NCI-H2029 treated with DMSO at 0.1 percent for 48 hours (cell line): Measurements from ENCODE around the gene MT4.
A peak's percentile ranks its signal among the peaks of the same experiment; 100 is the strongest.

Source experiments
- DNase-seq: peaks from one replicate; lab custom pipeline; 2025; lab: John Stamatoyannopoulos, UW

The MT4 gene

GRCh38 chr16:56564793-56565477 lies at the start of gene MT4:
Gene MT4 (plus strand): TSS chr16:56565073. CDS start chr16:56565129, 56 bp downstream.
- DNase-seq: no peak

DNA sequence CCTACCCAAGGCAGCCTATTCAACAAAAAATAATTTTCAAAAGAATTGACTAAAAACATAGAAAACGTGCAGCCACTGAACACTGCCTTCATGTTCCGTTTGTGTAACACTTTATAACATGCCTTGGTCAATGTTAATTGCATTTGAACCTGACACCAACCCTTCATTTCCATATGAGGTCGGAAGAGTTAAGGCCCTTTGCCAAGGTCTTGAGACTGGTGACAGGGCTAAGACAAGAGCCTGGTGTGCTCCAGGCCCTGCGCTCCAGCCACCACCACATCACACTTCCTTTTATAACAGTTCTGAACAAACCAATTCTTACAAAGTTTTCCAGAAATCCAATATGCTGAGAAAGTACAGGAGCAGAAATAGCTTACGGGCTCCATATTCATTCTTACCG lies 49.2 kb upstream of the MT4 start:
- no peak for DNase-seq

GRCh38 chr16:56517206-56517605 lies 47.7 kb upstream of the MT4 start:
- no peak for DNase-seq

DNA sequence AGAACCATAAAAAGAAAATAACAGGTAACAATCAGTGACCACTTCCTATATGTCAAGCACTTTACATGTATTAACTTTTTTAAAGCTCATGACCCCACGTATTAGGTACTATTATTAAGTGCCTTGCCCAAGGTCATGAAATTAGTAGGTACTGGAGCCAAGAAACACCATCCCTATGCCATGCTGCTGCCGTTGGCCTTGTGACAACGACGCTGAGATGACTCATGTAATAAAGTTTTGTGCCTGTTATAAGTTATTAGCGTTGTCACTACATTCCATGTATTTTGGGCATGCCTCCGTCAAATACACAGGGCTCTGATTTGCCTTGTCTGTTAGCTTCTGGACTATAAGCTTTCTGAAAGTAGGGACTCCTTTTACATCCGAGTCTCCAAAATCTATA lies 46.4 kb upstream of the MT4 start:
- DNase-seq: no peak

DNA sequence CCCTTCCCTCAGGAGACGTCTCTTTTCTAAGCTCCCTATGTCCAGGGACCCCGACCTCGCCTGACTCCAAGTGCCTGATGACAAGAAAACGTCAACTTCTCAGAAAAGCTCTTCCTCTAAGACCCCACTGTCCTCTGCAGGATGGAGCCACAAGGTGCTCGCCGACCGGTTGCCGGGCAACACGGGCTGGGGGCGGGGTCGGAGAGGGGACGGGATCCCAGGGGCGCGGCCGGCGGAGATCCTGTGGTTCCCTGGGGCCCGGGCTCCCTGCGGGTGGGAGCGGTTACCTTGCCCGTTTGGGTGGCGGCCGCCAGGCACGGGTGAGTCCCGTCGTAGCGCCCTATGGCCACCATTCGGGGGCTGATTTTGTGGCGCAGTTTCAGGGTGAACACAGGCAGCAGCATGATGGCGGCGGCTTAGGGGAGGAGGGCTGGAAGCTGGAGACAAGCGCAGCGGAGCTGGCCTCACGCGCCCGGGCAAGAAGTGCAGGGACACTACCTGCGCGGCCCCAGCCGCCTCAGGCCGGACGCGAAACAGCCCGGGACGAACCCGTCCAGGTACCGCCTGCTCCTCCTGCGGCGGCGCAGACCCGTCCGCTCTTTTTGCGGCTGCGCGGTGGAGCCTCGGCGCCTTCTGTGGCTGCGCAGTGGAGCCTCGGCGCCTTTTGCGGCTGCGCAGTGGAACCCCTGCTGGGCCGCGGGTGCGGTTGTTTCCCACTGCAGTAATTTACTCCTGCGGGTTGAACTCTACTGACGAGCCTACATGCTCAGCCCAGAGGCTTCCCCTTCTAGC lies 45.2 kb upstream of the MT4 start, which contains the start of gene BBS2:
TSS of gene BBS2 (minus strand) at position 566 of the 792 bp plus-strand sequence. CDS start at position 404, 162 bp downstream.
- peak; percentile 6 for DNase-seq

GRCh38 chr16:56520251-56520577 lies 44.7 kb upstream of the MT4 start:
- DNase-seq: no peak

- no peak for DNase-seq
These were observed 39.6 kb upstream of the MT4 start for GRCh38 chr16:56525236-56525635.

DNA sequence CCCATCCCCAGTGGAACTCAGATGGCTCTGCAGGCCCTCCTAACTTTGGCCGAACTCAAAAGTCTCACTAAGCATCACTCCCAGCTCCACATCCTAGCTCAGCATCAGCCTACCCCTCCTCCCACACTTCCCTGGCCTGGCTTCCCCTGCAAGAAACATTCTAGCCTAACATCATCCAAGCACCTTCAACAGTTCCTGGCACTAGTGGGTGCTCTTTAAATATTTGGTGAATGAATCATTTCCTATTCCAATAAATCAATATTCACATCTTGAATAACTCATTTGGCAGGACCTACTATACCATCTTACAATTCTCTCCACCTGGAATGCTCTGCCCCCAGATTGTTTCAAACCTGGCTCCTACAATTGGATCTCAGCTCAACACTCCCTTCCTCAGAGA lies 34.0 kb upstream of the MT4 start:
- no peak for DNase-seq

GRCh38 chr16:56532714-56533113 lies 32.2 kb upstream of the MT4 start:
- no peak for DNase-seq

DNA sequence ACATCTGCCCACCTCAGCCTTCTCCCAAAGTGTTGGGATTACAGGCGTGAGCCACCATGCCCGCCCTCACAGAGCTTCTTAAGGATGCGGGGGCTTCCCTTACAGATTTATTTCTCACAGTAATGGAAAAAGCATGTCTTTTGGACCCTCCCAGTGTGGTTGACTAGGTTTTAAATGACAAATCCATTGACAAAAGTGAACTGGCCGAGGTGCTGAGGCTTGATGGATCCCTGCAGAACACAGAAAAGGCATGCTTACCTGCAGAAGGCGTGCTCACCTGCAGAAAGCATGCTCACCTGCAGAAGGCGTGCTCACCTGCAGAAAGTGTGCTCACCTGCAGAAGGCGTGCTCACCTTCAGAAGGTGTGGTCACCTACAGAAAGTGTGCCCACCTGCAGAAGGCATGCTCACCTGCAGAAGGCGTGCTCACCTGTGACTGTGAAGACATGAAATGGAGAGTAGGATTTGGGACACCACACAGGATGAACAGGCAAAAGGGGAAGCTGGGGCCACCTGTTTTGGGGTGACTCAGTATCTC lies 30.0 kb upstream of the MT4 start:
- no peak for DNase-seq

GRCh38 chr16:56538331-56538730 lies 26.5 kb upstream of the MT4 start:
- DNase-seq: no peak

DNA sequence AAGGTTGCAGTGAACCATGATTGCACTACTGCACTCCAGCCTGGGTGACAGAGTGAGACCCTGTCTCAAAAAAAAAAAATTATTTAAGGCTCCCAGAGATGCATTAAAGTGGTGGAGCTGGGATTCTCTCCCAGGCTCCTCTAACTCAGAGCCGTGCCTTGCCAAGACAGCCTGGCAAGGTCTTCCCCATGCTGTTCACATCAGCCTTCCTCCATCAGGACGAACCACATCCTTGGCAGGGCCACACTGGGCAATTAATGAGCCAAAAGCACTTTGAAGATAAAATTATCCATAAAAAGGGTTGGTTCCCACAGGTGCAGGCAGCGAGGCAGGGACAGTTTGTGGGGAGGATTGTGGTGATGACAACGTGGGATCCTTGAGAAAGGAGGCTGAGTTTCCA lies 25.2 kb upstream of the MT4 start:
- DNase-seq: no peak

- DNase-seq: no peak
These were observed 22.8 kb upstream of the MT4 start for GRCh38 chr16:56542039-56542438.

- peak; percentile 9 for DNase-seq
These were observed 17.5 kb upstream of the MT4 start for GRCh38 chr16:56547120-56547948.

GRCh38 chr16:56547949-56548567 lies 16.8 kb upstream of the MT4 start:
- no peak for DNase-seq

DNA sequence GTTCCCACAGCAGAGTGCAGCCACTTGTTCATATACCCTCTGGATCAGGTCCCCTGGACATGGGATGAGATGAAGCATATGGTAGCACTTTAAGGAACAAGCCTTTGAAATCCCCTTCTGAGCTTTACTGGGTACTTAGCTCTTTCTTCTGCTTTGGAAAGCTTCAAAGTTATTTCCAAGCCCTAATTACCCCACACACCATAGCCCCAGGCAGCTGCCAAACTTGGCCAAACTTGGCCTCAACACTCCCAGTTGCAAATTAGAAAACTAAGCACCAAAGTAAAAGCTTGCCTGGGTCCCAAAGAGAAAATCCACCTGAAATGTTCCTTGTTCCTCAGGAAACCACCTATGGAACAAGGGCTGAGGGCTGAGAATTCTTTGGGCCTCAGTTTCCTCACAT lies 15.7 kb upstream of the MT4 start:
- no peak for DNase-seq

GRCh38 chr16:56549744-56550385 lies 15.0 kb upstream of the MT4 start:
- DNase-seq: no peak

DNA sequence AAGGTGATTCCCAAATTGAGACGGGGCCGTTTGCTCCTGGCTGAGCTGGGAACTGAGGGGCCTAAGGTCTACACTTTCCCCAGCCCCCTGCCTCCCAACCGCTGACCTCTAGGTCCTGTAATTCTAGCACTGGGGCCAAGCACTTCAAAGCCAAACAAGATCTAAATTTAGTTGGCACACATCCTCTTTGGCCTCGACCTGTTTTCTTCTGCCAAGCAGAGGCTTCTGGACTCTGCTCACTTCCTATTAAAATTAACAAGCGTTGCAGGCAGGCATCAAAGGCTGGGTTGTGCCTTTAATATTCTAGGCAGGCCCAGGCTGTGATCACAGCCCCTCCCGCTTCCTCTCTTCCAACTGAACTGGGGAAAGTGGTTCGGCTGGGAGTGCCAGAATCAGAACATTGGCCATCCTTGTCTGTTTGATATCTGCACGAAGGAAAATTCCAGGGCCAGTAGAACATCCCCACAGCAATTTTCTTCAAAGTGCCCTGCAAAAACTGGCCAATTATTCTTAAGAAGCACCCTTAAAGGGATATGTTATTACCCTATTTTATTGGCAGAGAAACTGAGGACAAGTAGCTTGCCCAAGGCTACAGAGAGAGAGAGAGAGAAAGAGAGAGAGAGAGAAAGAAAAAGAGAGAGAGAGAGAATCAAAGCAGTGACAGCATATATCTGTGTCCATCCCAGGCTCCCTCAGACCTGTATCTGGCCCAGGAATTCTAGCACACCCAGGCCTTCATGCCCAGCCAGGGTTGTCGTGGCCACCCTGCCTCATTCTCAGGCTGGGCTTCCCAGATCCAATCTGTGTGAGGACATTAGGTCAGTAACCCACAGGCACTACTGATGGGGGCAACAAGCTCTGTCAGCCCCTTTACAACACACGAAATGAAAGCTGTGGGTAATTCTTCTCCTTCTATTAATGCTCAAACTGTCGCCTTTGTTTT lies 12.8 kb upstream of the MT4 start:
- DNase-seq: no peak

- DNase-seq: no peak
These were observed 10.4 kb upstream of the MT4 start for GRCh38 chr16:56554441-56554840.

GRCh38 chr16:56558024-56558747 lies 6.7 kb upstream of the MT4 start:
- no peak for DNase-seq
